Loucy (cell line): ENCODE data around the gene TRAF3.

Experiments
- EZH2phosphoT487 ChIP-seq: fragments of 200-600 bp; IDR thresholded peaks from 2 replicates; pipeline ENCODE4 v1.6.1; 2018; ENCODE audit warnings: antibody characterized with exemption, mild to moderate bottlenecking, moderate library complexity, borderline replicate concordance
- TF ChIP-seq, protein P1 (sequence below): fragments of 200-600 bp; sonication (generic); conservative IDR thresholded peaks from 2 replicates; pipeline ENCODE4 v1.5.1; 2014; ENCODE audit warnings: mild to moderate bottlenecking, antibody characterized with exemption, low read length

DNA sequence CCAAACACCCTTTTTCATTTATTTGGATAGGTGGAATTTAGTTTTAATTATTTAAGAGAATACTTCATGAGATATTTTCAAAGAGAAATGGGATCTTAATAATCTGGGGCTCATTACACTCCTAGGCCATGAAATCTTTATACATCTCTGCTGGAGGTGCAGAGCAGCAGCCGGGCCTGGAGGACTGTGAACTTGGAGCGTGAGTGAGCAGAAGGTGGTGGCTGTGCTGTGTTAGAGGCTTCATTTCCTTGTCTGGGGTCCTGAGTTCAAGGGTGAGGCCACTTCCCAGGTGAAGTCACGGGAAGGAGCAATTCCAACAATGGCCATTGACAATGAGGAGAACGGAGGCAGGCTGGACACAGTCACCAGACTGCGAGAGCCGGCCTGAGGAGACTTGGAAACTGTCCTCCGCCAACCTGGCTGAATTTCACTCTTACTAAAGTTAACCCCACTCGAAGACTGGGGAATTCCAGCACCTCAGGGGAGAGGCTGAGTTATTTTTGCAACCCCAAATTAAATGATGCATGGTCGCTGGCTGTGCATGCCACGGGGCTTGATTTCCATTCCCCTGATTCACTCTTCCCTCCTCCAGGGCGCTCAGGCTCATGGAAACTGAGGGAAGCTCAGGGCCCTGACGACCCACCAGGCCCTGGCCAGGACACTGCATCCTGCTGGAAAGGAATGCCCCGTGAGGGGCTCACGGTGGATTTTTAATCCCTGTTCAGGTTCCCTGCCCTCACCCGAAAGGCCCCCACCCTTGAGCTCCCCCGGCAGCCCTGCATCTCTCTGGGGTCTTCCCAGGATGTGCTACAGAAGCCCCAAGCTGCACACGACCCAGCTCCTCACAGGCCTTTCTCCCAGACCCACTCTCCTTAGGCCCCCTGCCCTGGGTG is 22.6 kb upstream of the TRAF3 start:
- TF ChIP-seq, protein P1, sequence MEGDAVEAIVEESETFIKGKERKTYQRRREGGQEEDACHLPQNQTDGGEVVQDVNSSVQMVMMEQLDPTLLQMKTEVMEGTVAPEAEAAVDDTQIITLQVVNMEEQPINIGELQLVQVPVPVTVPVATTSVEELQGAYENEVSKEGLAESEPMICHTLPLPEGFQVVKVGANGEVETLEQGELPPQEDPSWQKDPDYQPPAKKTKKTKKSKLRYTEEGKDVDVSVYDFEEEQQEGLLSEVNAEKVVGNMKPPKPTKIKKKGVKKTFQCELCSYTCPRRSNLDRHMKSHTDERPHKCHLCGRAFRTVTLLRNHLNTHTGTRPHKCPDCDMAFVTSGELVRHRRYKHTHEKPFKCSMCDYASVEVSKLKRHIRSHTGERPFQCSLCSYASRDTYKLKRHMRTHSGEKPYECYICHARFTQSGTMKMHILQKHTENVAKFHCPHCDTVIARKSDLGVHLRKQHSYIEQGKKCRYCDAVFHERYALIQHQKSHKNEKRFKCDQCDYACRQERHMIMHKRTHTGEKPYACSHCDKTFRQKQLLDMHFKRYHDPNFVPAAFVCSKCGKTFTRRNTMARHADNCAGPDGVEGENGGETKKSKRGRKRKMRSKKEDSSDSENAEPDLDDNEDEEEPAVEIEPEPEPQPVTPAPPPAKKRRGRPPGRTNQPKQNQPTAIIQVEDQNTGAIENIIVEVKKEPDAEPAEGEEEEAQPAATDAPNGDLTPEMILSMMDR = no peak
- no peak for TF ChIP-seq EZH2phosphoT487
